Measurements from ENCODE around the gene MRFAP1. TPM values are rescaled to one million over a fixed set of nuclear protein-coding genes. Genes with fewer than 3 reads are reported as not detected.
"Not testable (repeated sequence)": the region's sequence is repeated elsewhere in the genome, so short reads cannot be mapped to it uniquely, and the experiment has no call there.

Gene MRFAP1
- total RNA-seq, 2 experiments from 2014 or later, result 123 to 128 TPM

DNA sequence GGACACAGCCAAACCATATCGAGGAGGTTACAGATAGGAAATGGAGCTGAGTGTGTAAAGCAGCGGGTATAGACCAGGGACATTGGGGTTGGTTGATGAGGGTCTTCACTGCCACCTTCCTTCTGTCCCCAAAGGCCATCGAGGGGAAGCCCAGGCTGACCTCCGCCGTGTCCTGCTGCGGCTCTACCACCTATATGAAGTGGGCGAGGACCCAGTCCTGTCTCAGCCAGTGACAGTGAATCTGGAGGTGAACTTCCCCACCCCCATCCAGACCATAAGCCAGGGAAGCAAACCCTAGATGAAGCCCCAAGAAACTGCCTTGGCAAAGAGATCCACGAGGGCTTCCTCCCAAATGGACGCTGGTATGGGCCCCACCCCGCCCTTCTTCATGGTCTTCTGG lies 23.2 kb upstream of the MRFAP1 start:
- peaks cover 34% of the 10 kb centered on the region for H3K36me3 Mint-ChIP-seq
- peaks cover 1% of the 10 kb centered on the region for H3K9me3 Mint-ChIP-seq
- POLR2A ChIA-PET, result no interaction called here

DNA sequence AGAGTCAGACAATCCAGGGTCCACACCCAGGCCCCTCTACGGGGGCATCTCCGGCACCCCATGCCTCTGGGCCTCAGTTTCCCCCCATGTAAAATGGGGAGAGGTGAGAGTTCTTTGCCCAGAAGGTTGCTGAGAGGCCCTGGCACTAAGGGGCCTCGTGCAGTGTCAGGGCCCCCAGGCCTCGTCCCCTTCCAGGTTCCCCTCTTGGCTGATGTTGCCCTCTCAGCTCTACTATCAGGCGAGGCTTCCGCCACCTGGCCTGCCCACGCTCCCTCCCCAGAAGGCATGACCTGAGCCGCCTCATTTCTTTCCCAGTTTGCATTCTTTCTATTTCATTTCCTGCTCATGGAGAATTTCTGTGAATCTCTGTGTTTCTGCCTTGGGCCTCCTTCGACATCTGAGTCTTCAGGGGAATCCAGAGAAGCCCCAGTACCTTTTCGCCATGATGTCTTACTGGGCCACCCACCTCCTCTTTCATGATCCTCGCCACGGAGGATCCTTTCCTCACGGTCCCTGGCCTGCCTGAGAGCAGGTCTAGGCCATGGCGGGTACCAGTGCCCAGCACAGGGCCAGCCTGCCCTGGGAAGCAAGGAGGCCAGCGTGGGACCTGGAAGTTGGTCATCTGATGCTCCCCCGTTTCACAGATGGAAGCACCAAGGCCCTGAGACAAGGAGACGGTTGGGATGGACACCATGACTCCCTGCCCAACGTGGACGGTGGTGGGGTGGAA lies 21.9 kb upstream of the MRFAP1 start:
- Mint-ChIP-seq H3K27ac (no peak overlapping the region), H3K27me3 (no peaks in the 10 kb centered on the region), H3K4me1 (no peaks in the 10 kb centered on the region), H3K4me3 (no peak overlapping the region), H3K9me3 (peaks cover 1% of the 10 kb centered on the region), H3K36me3 (peaks cover 30% of the 10 kb centered on the region)
- DNase-seq (no peak), ATAC-seq (ENCODE audit: low read depth) (no peak)
- POLR2A ChIA-PET, result no interaction called here

More for the DNA sequence above, 23.2 kb upstream of the MRFAP1 start:
- ATAC-seq (ENCODE audit: low read depth) (no peak), DNase-seq (no peak)
- Mint-ChIP-seq H3K4me1 (no peaks in the 10 kb centered on the region), H3K27me3 (no peaks in the 10 kb centered on the region), H3K27ac (no peak overlapping the region), H3K4me3 (no peak overlapping the region)

DNA sequence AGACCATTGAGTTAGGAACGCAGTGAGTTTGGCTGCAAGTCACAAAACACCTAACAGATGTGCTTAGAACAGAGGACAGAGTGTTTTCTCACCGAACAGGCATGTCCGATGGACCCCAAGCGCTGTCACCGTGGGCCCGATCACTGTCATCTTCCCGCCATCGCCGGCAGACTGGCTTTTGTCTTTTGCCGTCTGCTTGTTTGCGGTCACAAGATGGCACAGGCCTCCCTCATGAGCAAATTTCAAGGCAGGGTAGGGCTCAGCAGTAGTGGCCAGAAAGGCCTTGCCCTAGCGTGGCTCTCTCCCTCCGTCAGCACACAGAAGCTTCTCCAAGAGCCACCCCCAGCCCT lies 21.4 kb upstream of the MRFAP1 start:
- no peak overlapping the region for H3K4me3 Mint-ChIP-seq
- POLR2A ChIA-PET, result no interaction called here
- no peaks in the 10 kb centered on the region for H3K27me3 Mint-ChIP-seq

DNA sequence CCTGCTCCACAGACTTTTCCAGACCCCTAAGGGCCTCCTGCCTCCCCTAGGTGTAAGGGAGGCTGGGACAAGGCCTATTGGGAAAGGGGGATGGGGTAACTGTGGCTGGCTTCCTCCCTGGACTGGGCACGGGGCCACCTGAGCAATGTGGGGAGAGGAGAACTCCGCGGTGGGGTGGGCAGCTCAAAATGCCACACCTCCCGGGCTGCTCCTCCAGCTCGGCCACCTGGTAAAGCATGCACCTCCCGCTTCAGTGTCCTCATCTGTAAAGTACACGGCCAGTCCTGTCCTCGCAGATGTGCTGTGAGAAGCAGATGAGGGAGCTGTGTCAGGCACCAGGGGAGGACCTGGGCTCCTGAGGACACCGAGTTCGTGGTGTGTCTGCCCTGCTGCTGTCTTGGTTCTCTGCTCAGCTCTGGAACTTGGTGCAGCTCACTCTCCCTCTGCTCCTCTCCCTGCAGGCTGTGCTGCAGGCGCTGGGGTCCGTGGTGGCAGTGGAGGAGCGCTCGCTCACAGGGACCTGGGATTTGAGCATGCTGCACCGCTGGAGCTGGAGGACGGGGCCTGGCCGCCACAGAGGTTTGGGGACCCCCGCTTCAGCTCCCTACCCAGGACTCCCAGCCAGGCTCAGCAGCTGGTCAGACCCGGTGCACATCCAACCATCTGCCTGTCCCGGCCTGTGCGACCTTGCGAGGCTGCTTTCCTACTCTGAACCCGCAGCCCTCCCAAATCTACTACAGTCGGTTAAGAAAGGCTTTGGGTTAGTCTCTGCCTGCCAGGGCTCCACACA lies 20.8 kb upstream of the MRFAP1 start:
- Mint-ChIP-seq H3K27ac (no peak overlapping the region), H3K4me1 (no peaks in the 10 kb centered on the region), H3K27me3 (no peaks in the 10 kb centered on the region), H3K36me3 (peaks cover 30% of the 10 kb centered on the region), H3K9me3 (peaks cover 1% of the 10 kb centered on the region), H3K4me3 (no peak overlapping the region)
- DNase-seq (no peak), ATAC-seq (ENCODE audit: low read depth) (no peak)
- POLR2A ChIA-PET, result no interaction called here

More for the DNA sequence above, 21.4 kb upstream of the MRFAP1 start:
- ATAC-seq (ENCODE audit: low read depth), result no peak
- Mint-ChIP-seq H3K9me3 (peaks cover 1% of the 10 kb centered on the region), H3K36me3 (peaks cover 30% of the 10 kb centered on the region), H3K27ac (no peak overlapping the region), H3K4me1 (no peaks in the 10 kb centered on the region)
- no peak for DNase-seq

DNA sequence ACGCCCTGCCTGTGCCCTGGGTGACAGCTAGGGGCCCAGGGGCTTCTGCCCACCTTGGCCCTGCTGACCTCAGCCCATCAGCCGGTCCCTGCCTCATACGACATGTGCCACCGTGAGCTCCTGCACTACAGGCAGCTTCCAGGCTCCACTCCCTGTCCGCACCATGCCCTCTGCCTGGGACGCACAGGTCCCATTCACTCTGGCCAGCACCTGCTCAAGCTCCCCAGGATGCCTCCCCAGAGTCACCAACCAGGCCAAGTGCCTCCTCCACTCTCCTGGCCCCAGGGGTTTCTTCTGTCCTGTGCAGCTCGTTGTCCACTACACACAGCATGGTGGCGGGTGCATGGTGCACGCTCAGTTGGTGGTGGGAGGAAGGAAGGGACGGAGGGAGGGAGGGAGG lies 20.2 kb upstream of the MRFAP1 start:
- ATAC-seq (ENCODE audit: low read depth) (no peak), DNase-seq (no peak)
- Mint-ChIP-seq H3K4me3 (no peak overlapping the region), H3K4me1 (no peaks in the 10 kb centered on the region), H3K27ac (no peak overlapping the region), H3K27me3 (no peaks in the 10 kb centered on the region), H3K36me3 (peaks cover 30% of the 10 kb centered on the region), H3K9me3 (peaks cover 1% of the 10 kb centered on the region)
- POLR2A ChIA-PET, result no interaction called here

DNA sequence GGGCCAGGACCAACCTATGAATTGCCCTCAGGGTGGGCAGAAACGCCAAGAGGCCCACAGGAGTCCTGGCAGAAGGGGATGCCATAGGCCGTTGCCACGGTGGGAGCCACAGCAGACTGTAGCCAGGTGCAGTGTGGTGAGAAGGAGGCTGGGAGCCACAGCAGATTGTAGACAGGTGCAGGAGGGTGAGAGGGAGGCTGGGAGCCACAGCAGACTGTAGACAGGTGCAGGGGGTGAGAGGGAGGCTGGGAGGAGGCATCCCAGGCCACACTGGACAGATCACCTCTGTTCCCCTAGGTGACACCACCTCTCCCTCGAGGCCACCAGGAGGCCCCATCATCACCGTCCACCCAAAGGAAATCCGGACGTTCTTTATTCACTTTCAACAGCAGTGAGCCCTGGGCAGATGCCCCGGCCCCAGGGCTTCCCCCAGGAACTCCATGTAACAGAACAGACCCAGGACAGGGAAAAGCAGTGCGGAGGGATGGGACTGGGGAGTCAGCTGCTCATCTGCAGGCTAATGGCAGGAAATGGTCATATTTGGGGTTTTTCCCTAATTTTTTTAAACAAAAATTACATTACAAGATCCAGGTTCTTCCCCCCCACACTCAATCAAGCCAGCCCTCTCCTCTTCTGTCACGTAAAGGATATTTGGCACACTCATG lies 19.5 kb upstream of the MRFAP1 start:
- H3K9me3 Mint-ChIP-seq, result peaks cover 1% of the 10 kb centered on the region
- DNase-seq (no peak), ATAC-seq (ENCODE audit: low read depth) (no peak)
- no peak overlapping the region for H3K27ac Mint-ChIP-seq
- H3K27me3 Mint-ChIP-seq, result no peaks in the 10 kb centered on the region
- H3K36me3 Mint-ChIP-seq, result peaks cover 28% of the 10 kb centered on the region
- H3K4me3 Mint-ChIP-seq, result no peak overlapping the region
- POLR2A ChIA-PET, result no interaction called here
- no peaks in the 10 kb centered on the region for H3K4me1 Mint-ChIP-seq

DNA sequence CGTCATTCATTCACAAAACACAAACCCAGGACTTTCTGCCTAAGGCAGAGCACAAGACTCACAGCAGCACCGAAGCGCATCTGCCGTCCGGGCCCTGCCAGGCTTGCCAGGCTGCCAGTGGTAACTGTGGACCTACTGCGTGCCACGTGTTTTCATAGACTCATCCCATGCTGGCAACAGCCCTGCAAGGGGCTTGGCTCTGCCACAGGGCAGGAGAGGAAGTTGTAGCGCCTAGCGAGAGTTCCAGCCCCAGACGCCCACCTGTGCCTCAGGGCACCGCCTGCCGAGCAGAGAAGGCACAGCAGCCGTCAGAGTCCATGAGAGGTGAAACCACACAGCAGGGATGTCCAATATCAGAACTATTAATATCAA lies 18.9 kb upstream of the MRFAP1 start:
- no peak for ATAC-seq (ENCODE audit: low read depth)

DNA sequence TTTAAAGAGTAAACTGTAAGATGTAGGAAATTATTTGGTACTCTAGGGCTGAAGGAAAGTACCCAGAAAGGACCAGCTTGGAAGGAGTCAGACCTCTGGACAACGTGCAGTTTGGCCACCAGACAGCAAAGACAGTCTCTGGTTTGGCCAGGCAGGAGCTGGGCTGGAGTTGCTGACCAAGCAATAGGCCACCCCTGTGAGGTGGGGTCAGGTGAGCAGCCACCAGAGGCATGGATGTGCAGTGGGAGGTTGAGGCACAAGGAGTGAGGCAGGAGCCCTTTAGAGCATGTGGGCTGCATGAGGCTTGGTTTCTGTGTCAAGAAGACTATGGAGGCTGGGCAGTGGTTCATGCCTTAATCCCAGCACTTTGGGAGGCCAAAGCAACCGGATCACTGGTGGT lies 17.7 kb upstream of the MRFAP1 start:
- ATAC-seq (ENCODE audit: low read depth) (no peak), DNase-seq (no peak)
- POLR2A ChIA-PET, result no interaction called here
- Mint-ChIP-seq H3K4me3 (no peak overlapping the region), H3K27ac (no peak overlapping the region), H3K27me3 (no peaks in the 10 kb centered on the region), H3K4me1 (no peaks in the 10 kb centered on the region), H3K9me3 (no peaks in the 10 kb centered on the region), H3K36me3 (peaks cover 13% of the 10 kb centered on the region)

More for the DNA sequence above, 18.9 kb upstream of the MRFAP1 start:
- POLR2A ChIA-PET, result no interaction called here
- Mint-ChIP-seq H3K9me3 (peaks cover 1% of the 10 kb centered on the region), H3K27ac (no peak overlapping the region), H3K4me1 (no peaks in the 10 kb centered on the region), H3K36me3 (peaks cover 23% of the 10 kb centered on the region), H3K4me3 (no peak overlapping the region), H3K27me3 (no peaks in the 10 kb centered on the region)
- no peak for DNase-seq

DNA sequence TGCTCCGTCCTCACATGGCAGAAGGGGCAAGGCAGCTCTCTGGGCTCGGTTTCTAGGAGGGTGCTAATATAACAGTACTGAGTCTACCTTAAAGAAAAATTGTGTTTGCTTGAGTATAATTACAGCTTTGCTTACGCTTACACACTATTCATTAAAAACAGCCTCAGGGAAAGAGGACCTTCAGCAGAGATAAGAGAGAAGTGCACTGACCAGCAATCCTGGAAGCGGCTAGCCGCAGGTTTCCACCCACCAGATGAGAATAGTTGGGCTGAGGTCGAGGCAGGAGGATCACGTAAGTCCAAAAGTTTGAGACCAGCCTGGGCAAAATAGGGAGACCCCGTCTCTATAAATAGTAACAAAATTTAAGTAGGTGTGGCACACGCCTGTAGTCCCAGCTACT lies 15.2 kb upstream of the MRFAP1 start:
- H3K9me3 Mint-ChIP-seq, result no peaks in the 10 kb centered on the region
- ATAC-seq (ENCODE audit: low read depth) (no peak), DNase-seq (no peak)
- no peaks in the 10 kb centered on the region for H3K4me1 Mint-ChIP-seq
- no peak overlapping the region for H3K4me3 Mint-ChIP-seq
- POLR2A ChIA-PET, result no interaction called here
- no peaks in the 10 kb centered on the region for H3K27me3 Mint-ChIP-seq
- H3K36me3 Mint-ChIP-seq, result peaks cover 8% of the 10 kb centered on the region
- no peak overlapping the region for H3K27ac Mint-ChIP-seq

DNA sequence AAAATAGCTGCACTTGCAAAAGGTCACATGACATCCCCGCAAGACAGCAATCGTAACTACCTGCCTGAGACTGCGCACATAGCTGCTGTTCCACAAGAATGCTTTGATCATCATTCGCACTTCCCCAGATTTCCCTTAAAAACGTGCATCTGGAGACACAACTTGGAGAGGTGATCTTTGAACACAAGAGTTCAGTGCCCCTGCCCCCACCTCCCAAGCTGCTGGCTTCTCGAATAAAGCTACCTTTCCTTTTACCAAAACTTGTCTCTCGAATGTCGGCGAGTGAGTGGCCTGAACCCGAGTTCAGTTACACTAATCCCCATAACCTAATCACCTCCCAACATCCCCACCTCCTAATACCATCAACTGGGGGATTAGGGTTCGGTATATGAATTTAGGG lies 14.4 kb upstream of the MRFAP1 start:
- no peaks in the 10 kb centered on the region for H3K9me3 Mint-ChIP-seq
- H3K27ac Mint-ChIP-seq, result no peak overlapping the region
- H3K36me3 Mint-ChIP-seq, result peaks cover 4% of the 10 kb centered on the region
- no peak overlapping the region for H3K4me3 Mint-ChIP-seq
- H3K27me3 Mint-ChIP-seq, result no peaks in the 10 kb centered on the region
- no peaks in the 10 kb centered on the region for H3K4me1 Mint-ChIP-seq
- ATAC-seq (ENCODE audit: low read depth) (no peak), DNase-seq (no peak)
- POLR2A ChIA-PET, result no interaction called here

DNA sequence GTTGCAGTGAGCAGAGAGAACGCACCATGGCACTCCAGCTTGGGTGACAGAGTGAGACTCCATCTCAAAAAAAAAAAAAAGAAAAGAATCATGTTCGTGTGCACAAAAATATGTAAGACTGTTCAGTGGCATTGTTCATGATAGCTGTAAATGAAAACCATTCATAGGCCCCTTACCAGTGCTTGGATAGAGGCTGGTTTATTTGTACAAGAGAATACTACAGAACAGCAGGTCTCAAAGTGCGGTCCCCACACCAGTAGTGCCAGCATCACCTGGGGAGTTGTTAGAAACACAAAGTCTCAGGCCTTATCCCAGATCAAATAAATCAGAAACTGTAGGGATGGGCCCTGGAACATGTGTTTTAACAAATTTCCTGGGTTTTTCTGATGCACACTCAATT lies 12.7 kb upstream of the MRFAP1 start:
- no peaks in the 10 kb centered on the region for H3K9me3 Mint-ChIP-seq
- no peaks in the 10 kb centered on the region for H3K36me3 Mint-ChIP-seq
- no peaks in the 10 kb centered on the region for H3K4me1 Mint-ChIP-seq
- no peak overlapping the region for H3K27ac Mint-ChIP-seq
- POLR2A ChIA-PET, result interaction anchor here (0.7 kb wide), 1 partner anchor 13 kb away, joined by 4 read pairs; no protein-coding TSS in a partner anchor
- H3K4me3 Mint-ChIP-seq, result no peak overlapping the region
- no peaks in the 10 kb centered on the region for H3K27me3 Mint-ChIP-seq
- DNase-seq, result no peak
- no peak for ATAC-seq (ENCODE audit: low read depth)

DNA sequence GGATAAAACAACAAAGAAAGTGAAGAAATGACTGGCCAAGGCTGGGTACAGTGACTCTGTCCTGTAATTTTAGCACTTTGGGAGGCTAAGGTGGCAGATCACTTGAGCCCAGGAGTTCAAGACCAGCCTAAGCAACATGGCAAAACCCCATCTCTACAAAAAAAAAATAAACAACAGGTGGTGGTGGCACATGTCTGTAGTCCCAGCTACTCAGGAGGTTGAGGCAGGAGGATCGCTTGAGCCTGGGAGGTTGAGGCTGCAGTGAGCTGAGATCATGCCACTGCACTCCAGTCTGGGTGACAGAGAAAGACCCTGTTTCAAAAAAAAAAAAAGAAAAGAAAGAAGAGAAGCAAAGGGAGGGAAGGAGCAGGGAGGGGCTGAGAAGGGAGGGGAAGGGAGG lies 12.0 kb upstream of the MRFAP1 start:
- DNase-seq; ATAC-seq (ENCODE audit: low read depth); H3K4me1 Mint-ChIP-seq; POLR2A ChIA-PET; H3K27ac Mint-ChIP-seq; H3K9me3 Mint-ChIP-seq; H3K36me3 Mint-ChIP-seq; H3K27me3 Mint-ChIP-seq; H3K4me3 Mint-ChIP-seq: not testable (repeated sequence)

DNA sequence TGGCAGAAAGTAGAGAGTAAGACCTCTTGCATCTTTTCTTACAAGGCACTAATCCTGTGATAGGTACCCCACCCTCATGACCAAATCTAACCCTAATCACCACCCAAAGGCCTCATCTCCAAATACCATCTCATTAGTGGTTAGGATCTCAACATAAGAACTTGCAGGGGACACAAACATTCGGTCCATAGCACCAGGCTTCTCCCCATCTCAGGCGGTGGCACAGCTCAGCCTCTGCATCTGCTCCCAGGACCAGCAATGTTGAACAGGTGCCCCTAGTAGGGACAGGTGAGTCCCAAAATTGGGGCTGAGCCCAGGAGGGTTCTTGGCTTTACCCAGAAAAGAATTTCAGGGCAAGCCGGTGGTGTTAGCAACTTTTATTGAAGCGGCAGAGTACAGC lies 8.4 kb upstream of the MRFAP1 start:
- H3K9me3 Mint-ChIP-seq, result no peaks in the 10 kb centered on the region
- H3K36me3 Mint-ChIP-seq, result no peaks in the 10 kb centered on the region
- DNase-seq, result no peak
- H3K4me3 Mint-ChIP-seq, result no peak overlapping the region
- no peak for ATAC-seq (ENCODE audit: low read depth)
- no peak overlapping the region for H3K27ac Mint-ChIP-seq
- H3K27me3 Mint-ChIP-seq, result no peaks in the 10 kb centered on the region
- peaks cover 8% of the 10 kb centered on the region for H3K4me1 Mint-ChIP-seq
- POLR2A ChIA-PET, result interaction anchor here (1.2 kb wide), 1 partner anchor 8 kb away, joined by 3 read pairs; the partner anchor contains the start of gene MRFAP1
